HCT116 (cell line): ENCODE measurements around the gene SAMHD1. TPM values are rescaled to one million over a fixed set of nuclear protein-coding genes. Genes with fewer than 3 reads are reported as not detected.

Source experiments
- ATAC-seq: fragments of 200-7000 bp; cut with Tn5 transposase; 2 replicates; pipeline ENCODE4 v1.9.1; 2020; ENCODE audit warnings: mild to moderate bottlenecking, moderate library complexity
- BruUV-seq: library from RNA; stranded (reverse); fragments of 400-500 nt; replicated peaks from 2 replicates; lab custom pipeline; 2021; lab: Mats Ljungman, UMichigan
- CTCF ChIA-PET: fragments of 300-600 bp; sonication (Branson Sonifier 250); formaldehyde crosslinking; loops from one replicate; lab custom pipeline; 2021; ENCODE audit warnings: antibody characterized with exemption; lab: Charles Lee
- POLR2A ChIA-PET: fragments of 300-600, 350-600 bp; sonication (Branson Sonifier 250); formaldehyde crosslinking; loops from one replicate; lab custom pipeline; 2021; ENCODE audit warnings: antibody characterized with exemption; lab: Charles Lee
- RAD21 ChIA-PET, 2 experiments: fragments of 300-600 bp; sonication (Branson Sonifier 250); formaldehyde crosslinking; loops; one replicate each; lab custom pipeline; 2023; ENCODE audit warnings: low total read pairs in 2 of 2; ENCODE audit not compliant: uncharacterized antibody in 2 of 2, unreplicated experiment in 2 of 2, low non-redundant PET in 1 of 2; lab: Charles Lee
- DNase-seq: peaks from one replicate; pipeline ENCODE4 v3.0.0-alpha.2; 2010; ENCODE audit warnings: low read depth, low spot score
- H2AFZ ChIP-seq: fragments of 200-600 bp; shearing (Covaris generic), sonication (generic); 2 replicates; pipeline ENCODE4 v1.6.1; 2017; ENCODE audit warnings: low read depth, mixed run types, mixed read lengths, antibody characterized with exemption, low read length; ENCODE audit not compliant: poor library complexity, severe bottlenecking
- H3K27ac ChIP-seq: 2 replicates; pipeline ENCODE4 v1.5.1; 2012; ENCODE audit warnings: low read depth, low read length
- H3K27me3 ChIP-seq: fragments of 200-600 bp; sonication (generic); 2 replicates; pipeline ENCODE4 v1.6.1; 2016; ENCODE audit warnings: mixed run types, low read length, mixed read lengths; ENCODE audit not compliant: insufficient read depth
- H3K36me3 ChIP-seq, 2 experiments: fragments of 200-500 bp in 1 of 2; fragments of 200-600 bp in 1 of 2; sonication (Bioruptor generic) in 1 of 2; sonication (generic) in 1 of 2; 2 replicates each; pipeline versions ENCODE4 v1.5.1 to v1.6.1; 2014 to 2016; ENCODE audit warnings: low read length in 2 of 2, inconsistent platforms in 1 of 2, mixed read lengths in 1 of 2, mixed run types in 1 of 2; ENCODE audit not compliant: insufficient read depth in 2 of 2, control insufficient read depth in 1 of 2
- H3K4me1 ChIP-seq, 2 experiments: fragments of 200-600 bp in 1 of 2; sonication (generic) in 1 of 2; 2 replicates each; pipeline versions ENCODE4 v1.5.1 to v1.6.1; 2012 to 2017; ENCODE audit warnings: low read length in 2 of 2, inconsistent platforms in 1 of 2, mild to moderate bottlenecking in 1 of 2, mixed read lengths in 1 of 2, mixed run types in 1 of 2, moderate library complexity in 1 of 2; ENCODE audit not compliant: insufficient read depth in 2 of 2, control insufficient read depth in 1 of 2
- H3K4me2 ChIP-seq: fragments of 200-600 bp; sonication (generic); 2 replicates; pipeline ENCODE4 v1.6.1; 2017; ENCODE audit warnings: mixed run types, low read length, mixed read lengths
- H3K4me3 ChIP-seq, 2 experiments: fragments of 200-600 bp in 1 of 2; sonication (generic) in 1 of 2; replicated peaks in 1 of 2; 2 replicates each; pipeline ENCODE4 v1.5.1; 2011 to 2016; ENCODE audit warnings: low read length in 2 of 2, control low read depth in 1 of 2, low read depth in 1 of 2, mild to moderate bottlenecking in 1 of 2, mixed read lengths in 1 of 2, mixed run types in 1 of 2
- H3K79me2 ChIP-seq: fragments of 200-600 bp; sonication (generic); 2 replicates; pipeline ENCODE4 v1.6.1; 2017; ENCODE audit warnings: mild to moderate bottlenecking, mixed run types, low read length, moderate library complexity, mixed read lengths; ENCODE audit not compliant: insufficient read depth
- H3K9ac ChIP-seq: fragments of 200-600 bp; sonication (generic); 2 replicates; pipeline ENCODE4 v1.6.1; 2016; ENCODE audit warnings: low read length, mixed read lengths
- H3K9me2 ChIP-seq: fragments of 200-600 bp; sonication (generic), shearing (Covaris generic); 2 replicates; pipeline ENCODE4 v1.6.1; 2017; ENCODE audit warnings: mixed run types, mild to moderate bottlenecking, moderate library complexity; ENCODE audit not compliant: insufficient read depth
- H3K9me3 ChIP-seq, 2 experiments: fragments of 200-500 bp in 1 of 2; fragments of 200-600 bp in 1 of 2; sonication (Bioruptor generic) in 1 of 2; sonication (generic) in 1 of 2; 2 replicates each; pipeline ENCODE4 v1.6.1; 2014 to 2017; ENCODE audit warnings: low read length in 2 of 2, mixed read lengths in 2 of 2, inconsistent platforms in 1 of 2, low read depth in 1 of 2, mild to moderate bottlenecking in 1 of 2, mixed run types in 1 of 2, moderate library complexity in 1 of 2; ENCODE audit not compliant: control insufficient read depth in 1 of 2, insufficient read depth in 1 of 2
- H4K20me1 ChIP-seq: fragments of 200-600 bp; sonication (generic), shearing (Covaris generic); 2 replicates; pipeline ENCODE4 v1.6.1; 2017; ENCODE audit warnings: mixed run types, mild to moderate bottlenecking, moderate library complexity; ENCODE audit not compliant: insufficient read depth
- ELF1 ChIP-seq: IDR thresholded peaks from 2 replicates; pipeline ENCODE4 v1.6.1; 2012; ENCODE audit warnings: low read depth, borderline replicate concordance
- POLR2A ChIP-seq: IDR thresholded peaks from 2 replicates; pipeline ENCODE4 v1.7.0; 2011; ENCODE audit warnings: borderline replicate concordance; ENCODE audit not compliant: insufficient read depth, insufficient read length; ENCODE audit errors: extremely low read depth
- ZFX ChIP-seq: fragments of 450-650 bp; IDR thresholded peaks from 2 replicates; pipeline ENCODE4 v1.6.1; 2017
- ZNF274 ChIP-seq: fragments of 200-500 bp; sonication (Bioruptor generic); IDR thresholded peaks from 2 replicates; pipeline ENCODE4 v1.6.1; 2014; ENCODE audit warnings: mild to moderate bottlenecking, low read depth, low read length, inconsistent platforms
- intact Hi-C: fragments of 100-400 bp; cut with micrococcal nuclease; formaldehyde crosslinking; loops from 2 replicates; pipeline ENCODE4 v1.10.0; 2022
- total RNA-seq: library from RNA; stranded (reverse); gene quantifications from one replicate; pipeline ENCODE4 v1.2.1, GENCODE V29; 2021; ENCODE audit not compliant: unreplicated experiment

Gene SAMHD1
- total RNA-seq, 1 experiment from 2014 or later, result 21.4 TPM

DNA sequence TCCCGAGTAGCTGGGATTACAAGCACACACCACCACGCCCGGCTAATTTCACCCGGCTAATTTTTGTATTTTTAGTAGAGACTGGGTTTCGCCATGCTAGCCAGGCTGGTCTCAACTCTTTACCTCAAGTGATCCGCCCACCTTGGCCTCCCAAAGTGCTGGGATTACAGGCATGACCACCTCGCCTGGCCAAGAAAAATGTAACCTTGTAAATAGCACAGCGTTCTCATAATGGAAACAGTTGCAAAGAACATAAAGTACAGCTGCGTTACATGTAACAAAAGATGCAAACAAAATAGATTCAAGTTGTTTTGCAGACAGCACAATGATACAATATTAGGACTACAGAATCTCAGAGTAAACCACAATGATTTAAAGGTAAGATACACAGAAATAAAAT lies 60.9 kb downstream of the SAMHD1 start:
- RAD21 ChIA-PET, result no interaction called here
- Histone ChIP-seq H4K20me1 (no peaks in the 10 kb centered on the region), H3K4me2 (no peak overlapping the region), H3K79me2 (no peaks in the 10 kb centered on the region), H2AFZ (no peak overlapping the region), H3K9me2 (no peaks in the 10 kb centered on the region), H3K9ac (no peak overlapping the region), H3K27me3 (no peaks in the 10 kb centered on the region), H3K4me3 (no peak overlapping the region), H3K27ac (no peak overlapping the region), H3K9me3 (no peaks in the 10 kb centered on the region), H3K36me3 (no peaks in the 10 kb centered on the region), H3K4me1 (peaks cover 3 to 10% of the 10 kb centered on the region in 2 experiments; a peak in 3 of 4 replicates)
- TF ChIP-seq POLR2A (no peak), ELF1 (no peak), ZNF274 (no peak)
- CTCF ChIA-PET, result no interaction called here
- DNase-seq (no peak), ATAC-seq (no peak)
- BruUV-seq, result no TSS peak
- intact Hi-C loops, result no loop called here
- POLR2A ChIA-PET, result no interaction called here

DNA sequence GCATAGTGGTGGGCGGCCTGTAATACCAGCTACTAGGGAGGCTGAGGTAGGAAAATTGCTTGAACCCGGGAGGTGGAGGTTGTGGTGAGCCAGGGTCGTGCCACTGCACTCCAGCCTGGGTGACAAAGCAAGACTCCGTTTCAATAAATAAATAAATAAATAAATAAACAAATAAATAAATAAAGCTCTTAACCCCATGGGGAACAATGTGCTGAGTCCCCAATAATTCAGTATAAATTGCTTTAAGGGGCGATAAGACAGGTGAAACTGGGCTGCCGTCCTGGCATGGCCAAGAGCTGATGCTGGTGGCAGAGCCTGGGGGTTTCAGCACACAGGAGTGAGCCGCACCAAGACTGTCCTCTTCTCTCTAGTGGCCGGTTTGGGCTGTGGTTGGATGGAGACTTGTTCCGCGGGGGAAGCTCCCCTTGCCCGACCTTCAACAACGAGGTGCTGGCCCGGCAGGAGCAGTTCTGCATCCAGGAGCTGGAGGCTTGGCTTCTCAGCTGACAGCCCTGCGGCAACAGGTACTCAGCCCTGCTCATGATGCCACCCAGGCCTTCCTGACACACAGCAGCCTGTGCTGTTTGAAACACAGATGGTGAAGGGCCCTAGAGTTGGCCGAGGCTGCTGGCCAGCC lies 62.5 kb downstream of the SAMHD1 start:
- H3K4me3 ChIP-seq, result no peak overlapping the region

More for the DNA sequence above, 62.5 kb downstream of the SAMHD1 start:
- Histone ChIP-seq H3K27ac (no peak overlapping the region), H3K9ac (no peak overlapping the region), H3K4me1 (peaks cover 8 to 10% of the 10 kb centered on the region in 2 experiments; a peak in 3 of 4 replicates), H3K36me3 (no peaks in the 10 kb centered on the region), H3K9me3 (no peaks in the 10 kb centered on the region), H2AFZ (no peak overlapping the region), H3K4me2 (no peak overlapping the region), H3K27me3 (no peaks in the 10 kb centered on the region), H4K20me1 (no peaks in the 10 kb centered on the region), H3K9me2 (no peaks in the 10 kb centered on the region), H3K79me2 (no peaks in the 10 kb centered on the region)
- ATAC-seq (no peak), DNase-seq (no peak)
- ChIA-PET RAD21 (no interaction called here), POLR2A (no interaction called here), CTCF (interaction anchor here (1.3 kb wide), 1 partner anchor 53 kb away, joined by 3 read pairs; no protein-coding TSS in a partner anchor)
- BruUV-seq, result no TSS peak
- intact Hi-C loops, result loop anchor here (10.0 kb wide), 1 partner anchor 274 kb away; no protein-coding TSS in a partner anchor
- TF ChIP-seq ZFX, result no peak
